Measurements from ENCODE around the gene DNMT3L.

The DNMT3L gene

GRCh38 chr21:44290327-44291077 lies 28.8 kb upstream of the DNMT3L start:
- no peak overlapping the region for H3K4me3 ChIP-seq (ENCODE audit: low read depth, low read length)
- DNase-seq (ENCODE audit: low read depth), result no peak

GRCh38 chr21:44289381-44290010 lies 27.8 kb upstream of the DNMT3L start:
- DNase-seq (ENCODE audit: low read depth), result no peak
- TF ChIP-seq CTCF (IDR thresholded peaks at IDR 0.05; ENCODE audit: control insufficient read depth, extremely low read depth, insufficient read depth), result no peak

More at GRCh38 chr21:44290327-44291077, 28.8 kb upstream of the DNMT3L start:
- no peak for TF ChIP-seq CTCF (IDR thresholded peaks at IDR 0.05; ENCODE audit: control insufficient read depth, extremely low read depth, insufficient read depth)

GRCh38 chr21:44288251-44289110 lies 26.8 kb upstream of the DNMT3L start:
- TF ChIP-seq CTCF (IDR thresholded peaks at IDR 0.05; ENCODE audit: control insufficient read depth, extremely low read depth, insufficient read depth), result no peak
- no peak for DNase-seq (ENCODE audit: low read depth)
- no peak overlapping the region for H3K4me3 ChIP-seq (ENCODE audit: low read depth, low read length)

More at GRCh38 chr21:44289381-44290010, 27.8 kb upstream of the DNMT3L start:
- no peak overlapping the region for H3K4me3 ChIP-seq (ENCODE audit: low read depth, low read length)

GRCh38 chr21:44286716-44287632 lies 25.3 kb upstream of the DNMT3L start:
- DNase-seq (ENCODE audit: low read depth), result no peak
- TF ChIP-seq CTCF (IDR thresholded peaks at IDR 0.05; ENCODE audit: control insufficient read depth, extremely low read depth, insufficient read depth), result no peak
- H3K4me3 ChIP-seq (ENCODE audit: low read depth, low read length), result no peak overlapping the region

- H3K4me3 ChIP-seq (ENCODE audit: low read depth, low read length), result no peak overlapping the region
- no peak for TF ChIP-seq CTCF (IDR thresholded peaks at IDR 0.05; ENCODE audit: control insufficient read depth, extremely low read depth, insufficient read depth)
- DNase-seq (ENCODE audit: low read depth), result no peak
These were observed 24.5 kb upstream of the DNMT3L start for GRCh38 chr21:44286086-44286715.

Measured in LNCaP clone FGC (cell line).